Measurements from ENCODE around the gene SORCS2. TPM values are rescaled to one million over a fixed set of nuclear protein-coding genes. Genes with fewer than 3 reads are reported as not detected.

SORCS2 gene
- polyA plus RNA-seq, 4 donors, result 6.7 to 9.8 (median 8.7) TPM

GRCh38 chr4:7183780-7184460 lies 8.4 kb upstream of the SORCS2 start:
- no peak for DNase-seq (ENCODE audit: low read depth in 4 of 4, low spot score in 3 of 4)

DNA sequence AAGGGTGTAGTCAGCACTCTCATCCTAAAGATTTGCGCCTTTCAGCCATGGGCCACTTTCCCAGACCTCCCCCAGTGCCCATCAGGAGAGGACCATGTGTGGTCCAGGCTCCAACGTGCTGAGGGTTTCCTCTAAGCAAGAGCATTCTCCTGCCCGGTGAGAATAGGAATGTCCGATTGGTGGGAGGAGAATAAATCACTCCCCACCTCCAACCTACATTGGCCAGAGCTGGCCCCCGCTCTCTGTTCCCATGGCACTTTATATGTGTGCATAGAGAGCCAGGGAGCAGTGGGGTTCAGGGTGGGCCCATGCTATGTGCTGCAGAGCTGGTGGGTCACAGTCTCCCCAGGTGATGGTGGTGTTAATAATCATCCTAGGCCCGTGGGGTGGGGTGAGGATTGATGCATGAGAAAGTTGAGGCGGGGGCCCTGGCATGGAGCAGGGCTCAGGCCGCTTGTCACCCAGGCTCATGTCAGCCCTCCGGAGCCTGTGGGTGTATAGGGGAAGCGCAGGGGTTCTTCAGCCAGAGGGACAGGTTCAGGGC lies 6.8 kb upstream of the SORCS2 start:
- no peak for DNase-seq (ENCODE audit: low read depth in 4 of 4, low spot score in 3 of 4)

DNA sequence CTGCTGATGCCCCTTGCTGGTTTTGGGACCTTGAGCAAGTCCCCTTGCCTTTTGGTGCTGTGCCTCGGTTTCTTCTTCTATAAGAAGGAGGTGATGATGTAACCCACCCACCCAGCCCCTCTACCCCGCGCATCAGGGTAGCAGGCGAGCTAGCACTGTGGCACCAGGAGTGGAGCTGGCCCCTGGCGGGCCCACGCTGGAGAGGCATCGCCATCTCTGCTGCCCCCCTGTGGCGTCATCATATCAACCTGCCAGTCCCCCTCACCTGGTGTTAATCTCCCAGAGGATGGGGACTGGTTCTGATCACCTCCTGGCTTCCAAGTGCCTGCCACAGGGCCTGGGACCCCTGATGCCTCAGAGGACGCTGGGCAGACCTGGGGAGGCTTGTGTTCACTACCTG lies 6.3 kb upstream of the SORCS2 start:
- no peak for DNase-seq (ENCODE audit: low read depth in 4 of 4, low spot score in 3 of 4)

DNA sequence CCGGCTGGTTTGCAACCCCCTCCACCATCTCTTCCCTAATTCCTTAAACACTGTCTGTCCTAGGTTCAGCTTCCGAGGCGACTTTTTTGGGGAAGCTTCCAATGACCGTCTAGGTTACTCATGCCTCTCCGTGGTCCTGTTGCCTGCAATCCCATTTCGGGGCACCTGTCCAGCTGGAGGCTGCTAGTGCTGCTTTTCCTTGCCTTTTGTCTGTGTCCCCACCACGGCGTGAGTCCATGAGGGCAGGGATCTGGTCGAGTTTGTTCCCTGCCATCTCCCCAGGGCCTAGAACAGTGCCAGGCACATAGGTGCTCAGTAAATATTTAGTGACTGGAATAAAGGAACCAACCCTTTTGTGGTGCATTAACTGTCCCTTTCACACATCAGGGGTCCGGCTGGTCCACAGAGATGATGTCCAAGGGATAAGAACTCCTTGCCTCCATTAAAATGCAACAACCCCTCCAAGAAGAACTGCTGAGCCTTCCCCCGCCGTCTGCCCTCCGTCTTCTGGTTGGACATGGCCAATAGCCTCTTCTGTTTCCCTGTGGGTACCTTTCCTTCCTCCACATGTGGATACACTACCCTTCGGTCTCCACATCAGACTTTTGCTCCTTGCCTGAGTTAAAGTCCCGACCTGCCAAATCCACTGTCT lies 5.7 kb upstream of the SORCS2 start:
- DNase-seq (ENCODE audit: low read depth in 4 of 4, low spot score in 3 of 4), result no peak

DNA sequence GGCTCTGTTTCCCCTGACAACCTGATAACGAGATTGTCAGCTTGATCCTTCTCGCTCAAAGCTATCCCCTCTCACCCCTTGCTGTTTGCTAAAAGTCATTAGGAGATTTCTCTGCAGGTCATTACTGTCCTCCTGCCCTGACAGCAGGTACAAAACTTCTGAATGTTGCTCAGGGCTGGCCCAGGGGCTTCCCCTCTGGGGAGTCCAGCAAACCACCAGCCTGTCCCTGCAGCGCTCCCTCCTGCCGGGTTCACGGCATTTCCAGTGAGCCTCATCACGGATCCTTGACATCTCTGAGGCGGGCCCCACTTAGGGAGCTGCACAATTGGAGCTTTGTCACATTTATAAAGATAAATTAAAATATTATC lies 5.2 kb upstream of the SORCS2 start:
- no peak for DNase-seq (ENCODE audit: low read depth in 4 of 4, low spot score in 3 of 4)

- DNase-seq (ENCODE audit: low read depth in 4 of 4, low spot score in 3 of 4), result no peak
Measured at GRCh38 chr4:7187691-7188090, 4.6 kb upstream of the SORCS2 start.

DNA sequence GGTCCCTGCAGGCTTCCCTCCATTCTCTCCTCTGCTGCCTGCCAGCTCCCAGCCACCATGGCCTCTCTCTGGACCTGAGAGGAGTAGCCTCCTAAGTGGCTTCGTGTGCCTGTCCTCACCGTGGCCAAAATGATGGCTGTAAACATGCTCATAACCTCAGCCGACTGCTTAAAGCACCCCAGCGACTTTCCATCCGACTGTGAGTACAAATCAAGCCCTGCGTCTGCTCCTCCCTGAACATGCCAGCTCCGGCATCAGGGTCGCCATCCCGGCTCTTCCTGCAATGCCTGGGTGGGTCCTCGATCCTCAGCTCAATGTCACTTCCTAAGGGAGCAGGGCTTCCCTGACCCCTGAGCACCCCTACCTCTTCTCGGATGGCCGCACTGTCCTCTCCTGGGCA lies 3.3 kb upstream of the SORCS2 start:
- DNase-seq (ENCODE audit: low read depth in 4 of 4, low spot score in 3 of 4), result no peak

- no peak for DNase-seq (ENCODE audit: low read depth in 4 of 4, low spot score in 3 of 4)
Measured at GRCh38 chr4:7189475-7190277, 2.7 kb upstream of the SORCS2 start.

DNA sequence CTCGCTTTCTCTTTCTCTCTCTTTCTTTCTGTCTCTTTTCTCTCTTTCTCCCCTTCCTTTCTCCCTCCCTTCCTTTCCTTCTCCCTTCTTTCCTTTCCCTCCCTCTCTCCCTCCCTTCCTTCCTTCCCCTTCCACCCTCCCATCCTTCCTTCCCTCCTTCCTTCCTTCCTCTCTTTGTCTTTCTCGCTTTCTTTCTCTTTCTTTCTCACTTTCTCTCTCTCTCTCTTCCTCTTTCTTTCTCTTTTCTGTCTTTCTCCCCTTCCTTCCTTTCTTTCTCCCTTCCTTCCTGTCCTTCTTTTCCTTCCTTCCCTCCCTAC lies 2.1 kb upstream of the SORCS2 start:
- DNase-seq (ENCODE audit: low read depth in 4 of 4, low spot score in 3 of 4), result no peak

GRCh38 chr4:7190691-7191545 lies 1.4 kb upstream of the SORCS2 start:
- DNase-seq (ENCODE audit: low read depth in 4 of 4, low spot score in 3 of 4), result no peak

- no peak for DNase-seq (ENCODE audit: low read depth in 4 of 4, low spot score in 3 of 4)
Measured at GRCh38 chr4:7191546-7192251, 639 bp upstream of the SORCS2 start.

GRCh38 chr4:7193030-7193958 lies 956 bp downstream of the SORCS2 start:
- DNase-seq (ENCODE audit: low read depth in 4 of 4, low spot score in 3 of 4), result peak in 1 of 4 donors; percentile 31

DNA sequence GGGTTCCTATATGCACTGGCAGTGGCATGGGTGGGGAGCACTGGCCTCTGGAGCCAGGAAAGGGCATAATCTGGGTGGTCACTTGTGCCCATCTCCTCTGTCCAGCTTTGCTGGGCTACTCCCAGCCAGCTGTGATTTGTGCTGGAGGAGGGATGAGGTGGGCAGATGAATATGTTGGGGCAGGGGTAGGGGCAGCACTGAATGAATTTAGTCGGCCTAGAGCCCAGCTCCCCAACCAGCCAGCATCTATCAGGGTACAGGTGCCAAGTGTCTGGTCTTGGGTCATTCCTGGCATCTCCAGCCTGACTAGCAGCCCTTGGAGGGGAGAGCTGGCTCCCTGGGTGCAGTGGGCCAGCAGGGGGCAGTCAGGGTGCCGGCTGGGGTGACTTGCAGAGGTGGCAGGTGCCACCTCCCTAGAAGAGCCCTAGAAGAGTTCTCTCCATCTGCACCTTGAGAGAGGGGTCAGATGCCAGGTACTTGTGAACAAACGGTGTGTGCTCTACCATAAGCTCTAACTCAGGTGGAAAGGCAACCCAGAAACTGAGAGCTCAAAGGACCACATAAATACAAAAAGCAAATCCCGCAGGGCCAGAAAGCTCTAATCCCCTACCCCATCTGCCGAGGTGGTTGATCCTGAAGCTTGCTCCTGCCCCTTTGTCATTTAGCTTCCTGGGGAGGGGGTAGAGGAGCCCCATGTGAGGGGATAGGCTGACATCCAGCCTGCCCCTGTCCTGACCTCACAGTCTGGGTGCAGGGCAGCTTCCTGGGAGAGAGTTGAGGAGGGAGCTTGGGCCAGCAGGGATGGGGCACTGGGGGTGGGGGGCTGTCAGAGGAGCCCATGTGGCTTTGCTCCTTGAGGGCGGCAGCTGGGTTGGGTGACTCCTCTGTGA lies 2.2 kb downstream of the SORCS2 start:
- no peak for DNase-seq (ENCODE audit: low read depth in 4 of 4, low spot score in 3 of 4)

- DNase-seq (ENCODE audit: low read depth in 4 of 4, low spot score in 3 of 4), result no peak
Measured at GRCh38 chr4:7195141-7195515, 2.8 kb downstream of the SORCS2 start.

- no peak for DNase-seq (ENCODE audit: low read depth in 4 of 4, low spot score in 3 of 4)
Measured at GRCh38 chr4:7195546-7196287, 3.4 kb downstream of the SORCS2 start.

DNA sequence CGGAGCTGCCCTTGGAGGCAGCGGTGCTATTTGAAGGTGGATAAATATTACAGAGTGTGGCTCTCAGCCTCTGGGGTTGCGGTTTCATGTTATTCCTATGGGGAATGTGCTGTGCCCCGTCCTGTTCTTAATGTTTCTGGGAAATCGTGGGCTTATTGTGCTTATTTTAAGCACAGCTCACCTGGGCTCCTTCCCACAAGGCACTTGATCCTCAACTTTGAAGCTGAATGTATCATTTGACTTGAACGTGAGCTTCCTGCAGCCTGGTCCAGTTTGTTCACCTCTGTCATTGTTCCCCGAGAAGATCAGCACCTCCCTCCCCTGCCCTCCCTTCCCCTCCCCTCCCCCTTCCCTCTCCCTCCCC lies 3.9 kb downstream of the SORCS2 start:
- no peak for DNase-seq (ENCODE audit: low read depth in 4 of 4, low spot score in 3 of 4)

DNA sequence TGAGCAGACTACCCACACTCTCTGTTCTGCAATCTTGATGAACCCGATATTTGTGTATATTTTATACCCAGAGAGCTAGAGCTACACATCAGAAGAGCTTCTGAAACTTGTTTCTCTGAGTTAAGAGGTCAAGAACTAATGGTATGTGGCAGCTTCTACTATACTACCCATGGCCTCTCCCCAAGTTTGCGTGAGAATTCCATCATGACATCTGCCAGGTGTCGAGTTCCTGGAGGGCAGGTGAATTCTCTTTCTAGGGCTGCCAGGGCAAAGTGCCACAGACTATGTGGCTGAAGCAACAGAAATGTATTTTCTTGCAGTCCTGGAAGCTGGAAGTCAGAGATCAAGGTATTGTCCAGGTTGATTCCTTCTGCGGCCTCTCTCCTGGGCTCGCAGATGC lies 4.4 kb downstream of the SORCS2 start:
- DNase-seq (ENCODE audit: low read depth in 4 of 4, low spot score in 3 of 4), result no peak

GRCh38 chr4:7197910-7198309 lies 5.6 kb downstream of the SORCS2 start:
- no peak for DNase-seq (ENCODE audit: low read depth in 4 of 4, low spot score in 3 of 4)
